ENCODE results near the gene SAV1.

SAV1 gene

GRCh38 chr14:50624447-50624846, 43.7 kb downstream of the SAV1 start:
- no peak for DNase-seq (ENCODE audit: low spot score)
- in situ Hi-C loops (cut with MboI; ENCODE audit: low pct_unique_long_range_greater_than_20kb, low sequenced_read_pairs, unreplicated experiment) = loop anchor here (25.0 kb wide), 1 partner anchor 88 kb away; no protein-coding TSS in a partner anchor
- TF ChIP-seq CTCF (IDR thresholded peaks at IDR 0.05; ENCODE audit: extremely low read depth, insufficient read depth, missing control alignments) = no peak

GRCh38 chr14:50622978-50623377, 45.1 kb downstream of the SAV1 start:
- in situ Hi-C loops (cut with MboI; ENCODE audit: low pct_unique_long_range_greater_than_20kb, low sequenced_read_pairs, unreplicated experiment) = loop anchor here (25.0 kb wide), 1 partner anchor 89 kb away; no protein-coding TSS in a partner anchor
- no peak for DNase-seq (ENCODE audit: low spot score)
- no peak for TF ChIP-seq CTCF (IDR thresholded peaks at IDR 0.05; ENCODE audit: extremely low read depth, insufficient read depth, missing control alignments)

GRCh38 chr14:50620341-50620740, 47.8 kb downstream of the SAV1 start:
- DNase-seq (ENCODE audit: low spot score) = no peak
- no peak for TF ChIP-seq CTCF (IDR thresholded peaks at IDR 0.05; ENCODE audit: extremely low read depth, insufficient read depth, missing control alignments)
- in situ Hi-C loops (cut with MboI; ENCODE audit: low pct_unique_long_range_greater_than_20kb, low sequenced_read_pairs, unreplicated experiment) = loop anchor here (25.0 kb wide), 1 partner anchor 92 kb away; no protein-coding TSS in a partner anchor

GRCh38 chr14:50619569-50620141, 48.5 kb downstream of the SAV1 start:
- no peak for DNase-seq (ENCODE audit: low spot score)
- in situ Hi-C loops (cut with MboI; ENCODE audit: low pct_unique_long_range_greater_than_20kb, low sequenced_read_pairs, unreplicated experiment) = loop anchor here (25.0 kb wide), 1 partner anchor 93 kb away; no protein-coding TSS in a partner anchor
- TF ChIP-seq CTCF (IDR thresholded peaks at IDR 0.05; ENCODE audit: extremely low read depth, insufficient read depth, missing control alignments) = peak; percentile 66

GRCh38 chr14:50616275-50616674, 51.8 kb downstream of the SAV1 start:
- in situ Hi-C loops (cut with MboI; ENCODE audit: low pct_unique_long_range_greater_than_20kb, low sequenced_read_pairs, unreplicated experiment) = loop anchor here (25.0 kb wide), 1 partner anchor 96 kb away; no protein-coding TSS in a partner anchor
- TF ChIP-seq CTCF (IDR thresholded peaks at IDR 0.05; ENCODE audit: extremely low read depth, insufficient read depth, missing control alignments) = no peak
- no peak for DNase-seq (ENCODE audit: low spot score)

GRCh38 chr14:50615552-50615951, 52.6 kb downstream of the SAV1 start:
- in situ Hi-C loops (cut with MboI; ENCODE audit: low pct_unique_long_range_greater_than_20kb, low sequenced_read_pairs, unreplicated experiment) = loop anchor here (25.0 kb wide), 1 partner anchor 97 kb away; no protein-coding TSS in a partner anchor
- DNase-seq (ENCODE audit: low spot score) = no peak
- no peak for TF ChIP-seq CTCF (IDR thresholded peaks at IDR 0.05; ENCODE audit: extremely low read depth, insufficient read depth, missing control alignments)

All from GM13977 (cell line).